HepG2 (cell line): ENCODE results near the gene NOSIP. TPM values are rescaled to one million over a fixed set of nuclear protein-coding genes. Genes with fewer than 3 reads are reported as not detected.

Experiments
- AKAP8 ChIP-seq: sonication (generic); formaldehyde crosslinking; IDR thresholded peaks from 2 replicates; pipeline ENCODE4 v1.5.1; 2020; ENCODE audit warnings: mild to moderate bottlenecking, missing genetic modification reagents
- CAMTA2 ChIP-seq: sonication (generic); formaldehyde crosslinking; IDR thresholded peaks from 2 replicates; pipeline ENCODE4 v1.4.0; 2020; ENCODE audit warnings: mild to moderate bottlenecking, missing genetic modification reagents, borderline replicate concordance
- CBX1 ChIP-seq: IDR thresholded peaks from one replicate; pipeline ENCODE4 v1.6.1; 2016; ENCODE audit warnings: antibody characterized with exemption, low read depth
- FOXO1 ChIP-seq: sonication (generic); formaldehyde crosslinking; IDR thresholded peaks from 2 replicates; pipeline ENCODE4 v1.4.0; 2020; ENCODE audit warnings: missing genetic modification reagents
- GATA4 ChIP-seq: sonication (generic); IDR thresholded peaks from 2 replicates; pipeline ENCODE4 v1.6.1; 2016; ENCODE audit warnings: antibody characterized with exemption, low read depth, borderline replicate concordance
- ISX ChIP-seq: sonication (generic); formaldehyde crosslinking; conservative IDR thresholded peaks from 2 replicates; pipeline ENCODE4 v1.5.0; 2020; ENCODE audit warnings: missing genetic modification reagents
- NR2F2 ChIP-seq: IDR thresholded peaks from 2 replicates; pipeline ENCODE4 v1.6.1; 2012; ENCODE audit warnings: low read depth, inconsistent platforms, borderline replicate concordance
- NRL ChIP-seq: sonication (generic); formaldehyde crosslinking; IDR thresholded peaks from 2 replicates; pipeline ENCODE4 v1.5.0; 2020; ENCODE audit warnings: missing genetic modification reagents, mild to moderate bottlenecking, moderate library complexity, borderline replicate concordance
- PHF20 ChIP-seq: sonication (generic); formaldehyde crosslinking; IDR thresholded peaks from 2 replicates; pipeline ENCODE4 v1.5.0; 2020; ENCODE audit warnings: mild to moderate bottlenecking, missing genetic modification reagents
- PRPF4 ChIP-seq: fragments of 200-400 bp; formaldehyde crosslinking; IDR thresholded peaks from 2 replicates; pipeline ENCODE4 v1.6.1; 2016; ENCODE audit warnings: low read length, low read depth; ENCODE audit not compliant: poor library complexity, severe bottlenecking
- REPIN1 ChIP-seq: sonication (generic); formaldehyde crosslinking; IDR thresholded peaks from 2 replicates; pipeline ENCODE4 v1.8.0; 2022; ENCODE audit warnings: missing genetic modification reagents, low read depth, mild to moderate bottlenecking, borderline replicate concordance
- RXRA ChIP-seq: sonication (generic); formaldehyde crosslinking; IDR thresholded peaks from 2 replicates; pipeline ENCODE4 v1.5.1; 2020; ENCODE audit warnings: missing genetic modification reagents
- SETDB1 ChIP-seq: sonication (generic); formaldehyde crosslinking; IDR thresholded peaks from 2 replicates; pipeline ENCODE4 v1.5.1; 2020; ENCODE audit warnings: missing genetic modification reagents, mild to moderate bottlenecking, borderline replicate concordance
- TBX2 ChIP-seq: sonication (generic); formaldehyde crosslinking; IDR thresholded peaks from 2 replicates; pipeline ENCODE4 v1.5.0; 2020; ENCODE audit warnings: missing genetic modification reagents, mild to moderate bottlenecking, borderline replicate concordance
- ZBTB1 ChIP-seq: sonication (generic); formaldehyde crosslinking; IDR thresholded peaks from 2 replicates; pipeline ENCODE4 v1.4.0; 2020; ENCODE audit warnings: missing genetic modification reagents, borderline replicate concordance
- ZBTB42 ChIP-seq: sonication (generic); formaldehyde crosslinking; IDR thresholded peaks from 2 replicates; pipeline ENCODE4 v1.5.0; 2020; ENCODE audit warnings: mild to moderate bottlenecking, missing genetic modification reagents
- ZNF225 ChIP-seq: sonication (generic); formaldehyde crosslinking; IDR thresholded peaks from 2 replicates; pipeline ENCODE4 v1.4.0; 2020; ENCODE audit warnings: mild to moderate bottlenecking, missing genetic modification reagents
- ZNF616 ChIP-seq: sonication (generic); formaldehyde crosslinking; IDR thresholded peaks from 2 replicates; pipeline ENCODE4 v1.5.0; 2020; ENCODE audit warnings: low read depth, mild to moderate bottlenecking, missing genetic modification reagents
- ZSCAN20 ChIP-seq: sonication (generic); formaldehyde crosslinking; IDR thresholded peaks from 2 replicates; pipeline ENCODE4 v1.4.0; 2020; ENCODE audit warnings: missing genetic modification reagents, mild to moderate bottlenecking, borderline replicate concordance
- polyA plus RNA-seq, 8 experiments: library from polyadenylated mRNA; depleted of rRNA in 3 of 8; stranded (reverse) in 7 of 8; unstranded in 1 of 8; fragments of >200 nt; fragmentation: Illumina TruSeq in 4 of 8; extraction: Trizol in 4 of 8; gene quantifications; 2 replicates each; pipeline versions ENCODE4 v1.2.1 to v1.2.3, GENCODE V29; 2011 to 2016; ENCODE audit warnings: low read depth in 4 of 8, missing spikeins in 1 of 8, mixed read lengths in 1 of 8; ENCODE audit not compliant: insufficient read depth in 1 of 8
- total RNA-seq, 5 experiments: library from RNA; depleted of rRNA; stranded (reverse); fragments of >200 nt; fragmentation: Illumina TruSeq; extraction: Trizol; gene quantifications; 2 replicates each; pipeline ENCODE4 v1.2.3, GENCODE V29; 2016; ENCODE audit warnings: low read depth in 1 of 5
- TF ChIP-seq, protein P1 (sequence below): sonication (generic); formaldehyde crosslinking; IDR thresholded peaks from 2 replicates; pipeline ENCODE4 v1.8.1; 2023; ENCODE audit warnings: mild to moderate bottlenecking, missing genetic modification reagents, borderline replicate concordance
- TF ChIP-seq, protein P2 (sequence below): sonication (generic); formaldehyde crosslinking; IDR thresholded peaks from 2 replicates; pipeline ENCODE4 v1.4.0; 2020; ENCODE audit warnings: low read depth, mild to moderate bottlenecking, missing genetic modification reagents

NOSIP gene
- total and polyA plus RNA-seq, 2 of the 13 experiments (the other 11 are each of a cell fraction or from before 2014, with no cell fraction given) = 54.3 to 78.0 TPM

DNA sequence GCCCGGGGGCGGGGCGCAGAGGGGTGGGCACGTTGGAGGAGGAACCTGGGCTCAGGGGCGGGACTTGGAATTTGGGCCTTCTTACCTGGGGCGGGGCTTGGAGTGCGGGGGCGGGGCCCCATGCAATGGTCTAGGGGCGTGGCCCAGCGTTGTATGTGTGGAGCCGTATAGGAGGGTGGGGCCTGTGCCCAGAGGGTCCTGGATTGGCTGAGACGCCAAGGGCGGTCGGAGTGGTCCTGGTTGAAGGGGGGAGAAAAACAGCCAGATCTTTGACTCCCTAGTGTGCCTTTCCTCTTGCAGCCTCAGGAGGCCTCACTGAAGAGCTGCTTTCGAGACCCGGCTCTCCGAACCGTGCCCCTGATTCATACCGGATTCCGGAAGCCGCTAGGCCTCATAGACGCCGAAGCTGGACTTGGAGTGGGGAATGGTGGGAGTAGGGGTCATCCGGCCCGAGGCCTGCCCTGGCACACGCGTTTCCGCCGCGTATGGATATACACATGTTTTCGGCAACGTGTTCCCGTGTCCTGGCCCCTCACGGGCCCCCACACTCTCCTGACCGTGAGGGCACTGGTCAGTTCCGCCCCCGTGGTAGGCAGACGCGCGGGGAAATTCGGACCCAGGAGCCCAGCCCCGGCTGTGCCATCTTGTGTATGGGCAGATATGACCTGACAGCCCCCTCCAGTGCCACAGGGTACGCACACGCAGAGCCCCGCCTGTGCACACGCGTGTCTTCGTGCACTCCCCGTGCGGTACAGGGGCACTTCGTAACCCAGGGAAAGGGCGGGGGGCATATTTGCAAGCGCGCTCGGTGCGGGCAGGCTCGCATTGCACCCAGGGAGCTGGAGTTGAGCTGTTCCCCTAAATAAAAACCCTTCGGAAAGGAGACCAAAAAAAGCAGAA, 10.0 kb upstream of the NOSIP start (continued):
- TF ChIP-seq PRPF4 (no peak), ZBTB42 (CRISPR knock-in tag) (0 out of 2 replicates have a peak, but pooled peaks have one; percentile 51), NRL (CRISPR knock-in tag) (peak; percentile 81; the same call in 1 of the 2 replicates), ISX (CRISPR knock-in tag) (no peak), REPIN1 (CRISPR knock-in tag) (peak; percentile 49; the same call in 1 of the 2 replicates), ZNF225 (CRISPR knock-in tag) (peak; percentile 71; the same call in 1 of the 2 replicates), NR2F2 (no peak), CBX1 (no peak), ZSCAN20 (CRISPR knock-in tag) (no peak), ZNF616 (CRISPR knock-in tag) (no peak), GATA4 (no peak), TBX2 (CRISPR knock-in tag) (peak; percentile 54; the same call in 1 of the 2 replicates), AKAP8 (CRISPR knock-in tag) (no peak), FOXO1 (peak; percentile 40; the same call in 1 of the 2 replicates), CAMTA2 (peak; percentile 53; the same call in 1 of the 2 replicates), SETDB1 (CRISPR knock-in tag) (no peak), RXRA (CRISPR knock-in tag) (peak; percentile 49; the same call in 1 of the 2 replicates), PHF20 (peak; percentile 20), ZBTB1 (CRISPR knock-in tag) (no peak; the same call in 1 of the 2 replicates)
- TF ChIP-seq, protein P1, sequence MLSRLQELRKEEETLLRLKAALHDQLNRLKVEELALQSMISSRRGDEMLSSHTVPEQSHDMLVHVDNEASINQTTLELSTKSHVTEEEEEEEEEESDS (CRISPR knock-in tag) = peak; percentile 39; the same call in 1 of the 2 replicates
- TF ChIP-seq, protein P2, sequence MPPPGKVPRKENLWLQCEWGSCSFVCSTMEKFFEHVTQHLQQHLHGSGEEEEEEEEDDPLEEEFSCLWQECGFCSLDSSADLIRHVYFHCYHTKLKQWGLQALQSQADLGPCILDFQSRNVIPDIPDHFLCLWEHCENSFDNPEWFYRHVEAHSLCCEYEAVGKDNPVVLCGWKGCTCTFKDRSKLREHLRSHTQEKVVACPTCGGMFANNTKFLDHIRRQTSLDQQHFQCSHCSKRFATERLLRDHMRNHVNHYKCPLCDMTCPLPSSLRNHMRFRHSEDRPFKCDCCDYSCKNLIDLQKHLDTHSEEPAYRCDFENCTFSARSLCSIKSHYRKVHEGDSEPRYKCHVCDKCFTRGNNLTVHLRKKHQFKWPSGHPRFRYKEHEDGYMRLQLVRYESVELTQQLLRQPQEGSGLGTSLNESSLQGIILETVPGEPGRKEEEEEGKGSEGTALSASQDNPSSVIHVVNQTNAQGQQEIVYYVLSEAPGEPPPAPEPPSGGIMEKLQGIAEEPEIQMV (CRISPR knock-in tag) = 0 out of 2 replicates have a peak, but pooled peaks have one; percentile 58
